Activated CD8-positive, alpha-beta memory T cell treated with anti-CD3 and anti-CD28 coated beads, Interleukin-2, amount 50 U/mL, for 24 hours (primary cell): ENCODE measurements around the gene SNRPB.

Experiments
- DNase-seq: peaks from one replicate; pipeline ENCODE4 v3.0.0-alpha.2; 2020; ENCODE audit errors: extremely low read depth

Gene SNRPB

DNA sequence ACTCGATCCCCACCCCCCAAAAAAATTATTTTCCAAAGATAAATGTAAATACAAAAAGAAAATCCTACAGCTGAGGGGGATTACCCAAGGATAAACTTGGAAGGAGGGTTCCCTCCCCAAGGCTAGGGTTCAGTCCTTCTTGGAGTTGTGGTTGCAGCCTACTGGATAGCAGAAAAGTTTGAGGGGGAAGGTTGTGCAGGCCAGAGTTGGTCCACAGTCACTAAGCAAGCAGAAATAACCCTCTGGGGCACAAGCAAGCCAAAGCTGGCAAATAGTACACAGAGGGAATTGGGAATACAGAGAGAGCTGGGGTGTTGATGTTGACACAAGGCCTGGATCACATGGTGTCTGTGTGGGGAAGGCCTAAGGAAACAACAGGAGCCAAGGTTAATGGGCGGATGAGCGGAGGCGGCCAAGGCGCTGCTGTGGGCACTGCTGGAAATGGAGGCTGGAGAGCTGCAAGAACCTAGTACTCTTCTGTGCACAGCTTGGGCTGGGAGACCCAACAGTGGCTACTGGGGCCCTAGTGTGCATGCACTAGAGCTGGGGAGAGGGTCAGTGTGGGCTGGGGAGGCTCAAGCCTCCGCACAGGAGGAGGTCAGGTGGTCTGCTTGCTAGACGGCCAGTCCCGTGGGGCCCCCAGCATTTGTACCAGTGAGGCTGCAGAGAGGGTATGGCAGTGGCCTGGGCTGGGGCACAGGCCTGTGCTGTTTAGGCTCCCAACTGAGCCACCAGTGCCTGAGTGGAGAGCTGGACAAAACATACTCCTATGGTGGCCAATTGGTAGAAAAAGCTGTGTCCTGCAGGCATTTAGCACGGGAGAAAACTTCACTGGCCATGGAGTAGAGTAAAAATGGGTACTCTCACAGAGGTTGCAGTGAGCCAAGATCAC is 5.5 kb upstream of the SNRPB start:
- no peak for DNase-seq

DNA sequence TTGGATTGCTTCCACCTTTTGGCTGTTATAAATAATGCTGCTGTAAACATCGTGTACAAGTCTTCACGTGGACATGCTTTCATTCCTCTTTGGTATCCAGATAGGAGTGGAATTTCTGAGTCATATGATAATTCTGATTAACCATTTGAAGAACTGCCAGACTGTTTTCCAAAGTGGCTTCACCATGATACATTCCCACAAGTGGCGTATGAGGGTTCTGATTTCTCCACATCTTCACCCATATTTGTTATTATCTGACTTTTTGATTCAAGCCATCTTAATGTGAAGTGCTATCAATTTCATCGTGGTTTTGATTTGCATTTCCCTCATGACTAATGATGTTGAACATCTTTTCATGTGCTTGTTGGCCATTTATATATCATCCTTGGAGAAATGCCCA is 2.9 kb upstream of the SNRPB start:
- DNase-seq, result no peak

DNA sequence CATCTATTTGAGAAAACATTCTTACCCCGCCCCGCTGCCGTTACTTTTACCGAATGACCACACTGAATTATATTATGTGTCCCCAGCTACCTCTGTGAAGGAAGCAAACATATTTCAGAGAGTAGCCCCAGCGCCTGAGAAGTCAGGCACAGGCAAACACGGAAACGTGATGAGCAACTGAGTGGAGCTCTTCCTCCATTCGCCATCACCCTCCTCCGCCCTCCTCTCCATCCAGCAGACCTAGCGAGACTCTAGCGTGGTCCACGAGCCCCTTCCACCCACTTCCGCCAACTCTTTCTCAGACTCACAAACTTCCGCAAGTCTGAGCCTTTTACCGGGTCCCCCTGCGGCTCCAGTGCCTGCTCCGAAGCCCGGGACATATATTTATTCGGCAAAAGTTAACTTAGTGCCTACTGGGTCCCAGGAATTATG is 582 bp downstream of the SNRPB start:
- DNase-seq, result no peak

DNA sequence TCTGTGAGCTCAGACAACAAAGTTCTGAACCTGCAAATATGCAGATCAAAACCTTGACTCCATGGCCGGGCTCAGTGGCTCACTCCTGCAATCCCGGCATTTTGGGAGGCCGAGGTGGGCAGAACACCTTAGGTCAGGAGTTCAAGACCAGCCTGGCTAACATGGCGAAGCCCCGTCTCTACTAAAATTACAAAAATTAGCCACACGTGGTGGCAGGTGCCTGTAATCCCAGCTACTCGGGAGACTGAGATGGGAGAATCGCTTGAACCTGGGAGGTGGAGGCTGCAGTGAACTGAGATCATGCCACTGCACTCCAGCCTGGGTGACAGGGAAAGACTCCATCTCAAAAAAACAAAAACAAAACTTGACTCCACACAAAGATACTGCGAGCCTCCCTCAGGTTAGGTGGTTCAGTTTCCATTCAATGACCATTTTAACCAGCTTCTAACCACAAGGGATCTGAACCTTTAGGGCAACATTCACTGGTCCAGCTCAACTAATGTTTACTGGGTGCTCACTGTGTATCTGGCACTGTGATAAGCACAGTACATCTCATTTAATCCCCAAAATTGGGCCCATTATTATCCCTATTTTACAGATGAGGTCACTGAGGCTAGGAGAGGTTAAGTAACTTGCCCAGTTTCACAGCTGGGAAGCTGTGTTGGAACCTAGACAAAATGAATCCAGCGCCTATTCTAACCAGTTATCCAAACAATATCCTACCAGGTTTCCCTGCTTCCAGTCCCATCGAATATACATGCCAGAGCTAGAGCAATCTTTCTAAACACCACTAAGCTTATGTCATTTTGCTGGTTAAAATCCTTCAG is 1.8 kb downstream of the SNRPB start:
- no peak for DNase-seq

DNA sequence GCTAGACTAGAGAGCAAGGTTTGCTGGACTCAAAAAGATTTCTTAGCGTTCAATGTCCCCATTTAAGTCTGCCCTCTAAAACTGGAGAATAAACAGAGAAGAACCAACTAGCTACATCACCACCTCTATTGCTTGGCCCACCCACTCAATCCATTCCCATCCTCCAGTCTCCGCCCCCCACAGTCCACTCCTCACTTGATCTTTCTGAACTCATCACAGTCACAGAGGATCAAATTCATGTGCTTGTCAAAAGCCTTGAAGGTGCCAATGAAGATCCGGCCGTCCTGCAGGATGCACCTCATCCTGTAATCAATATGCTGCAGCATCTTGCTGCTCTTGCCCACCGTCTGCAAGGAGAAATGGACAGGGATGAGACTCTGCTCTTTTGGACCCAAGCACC is 3.2 kb downstream of the SNRPB start:
- no peak for DNase-seq

DNA sequence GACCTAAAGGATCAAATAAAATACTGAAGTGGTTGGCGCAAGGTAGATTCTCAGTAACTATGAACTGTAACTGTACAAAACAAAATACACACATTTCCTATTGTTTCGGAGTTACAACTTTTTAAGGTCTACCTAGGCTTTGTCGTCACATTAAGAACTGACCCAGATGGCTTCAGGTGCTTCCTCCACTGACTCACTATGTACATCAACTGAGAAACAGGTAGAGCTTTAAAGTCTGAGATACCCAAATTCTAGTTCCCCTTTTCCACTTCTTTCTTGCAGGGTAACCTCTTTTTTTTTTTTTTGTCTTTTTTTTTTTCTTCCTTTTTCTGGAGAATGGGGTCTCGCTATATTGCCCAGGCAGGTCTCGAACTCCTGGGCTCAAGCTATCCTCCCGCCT is 5.5 kb downstream of the SNRPB start:
- DNase-seq, result no peak

DNA sequence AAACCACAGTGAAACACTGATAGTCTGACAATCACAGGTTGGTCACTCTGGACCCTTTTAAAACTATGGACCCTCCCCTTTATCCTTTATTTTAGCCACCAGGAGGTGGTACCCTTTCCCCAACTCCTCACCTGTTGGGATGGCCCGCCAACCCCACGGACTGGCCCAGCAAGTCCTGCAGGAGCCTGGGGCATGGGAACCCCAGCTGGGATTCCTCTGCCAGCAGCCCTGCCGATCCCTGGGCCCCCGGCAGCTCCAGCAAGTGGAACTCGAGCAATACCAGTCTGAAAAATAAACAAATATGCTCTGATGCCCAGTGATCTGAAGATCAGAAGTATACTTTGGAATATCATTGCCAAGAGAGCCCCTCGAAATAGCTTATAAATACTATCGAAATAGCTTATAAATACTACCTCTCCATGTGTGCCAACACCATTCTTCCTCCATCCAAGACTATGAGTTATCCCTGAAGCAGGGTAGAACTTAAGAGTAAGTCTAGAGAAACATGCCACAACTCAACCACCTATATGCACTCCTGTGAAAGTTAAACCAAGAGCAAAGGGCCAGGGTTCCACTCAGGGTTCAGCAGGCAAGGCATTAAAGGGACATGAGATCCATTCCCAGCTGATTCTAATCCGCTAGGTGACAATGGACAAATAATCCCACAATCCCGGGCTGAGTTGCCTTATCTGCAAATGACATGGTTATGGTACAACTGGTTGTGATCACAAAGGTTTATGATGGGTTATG is 6.8 kb downstream of the SNRPB start:
- DNase-seq, result no peak

DNA sequence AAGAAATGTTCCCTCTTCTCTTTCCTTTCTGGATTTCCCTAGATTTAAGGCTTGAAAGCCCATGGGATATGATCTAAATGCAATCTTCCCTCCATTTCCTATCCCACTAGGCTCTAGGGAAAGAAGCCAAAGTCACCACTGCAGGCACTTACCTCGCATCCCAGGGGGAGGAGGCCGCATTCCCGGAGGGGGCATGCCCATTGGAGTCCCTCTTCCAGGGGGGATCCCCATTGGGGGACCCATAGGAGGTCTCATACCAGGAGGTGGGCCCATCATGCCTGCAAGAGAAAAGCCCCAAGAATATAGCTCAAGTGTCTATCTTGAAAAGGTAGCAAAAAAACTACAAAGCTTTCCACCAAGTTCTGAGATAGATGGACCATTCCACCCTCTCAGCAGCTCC is 8.1 kb downstream of the SNRPB start:
- no peak for DNase-seq

DNA sequence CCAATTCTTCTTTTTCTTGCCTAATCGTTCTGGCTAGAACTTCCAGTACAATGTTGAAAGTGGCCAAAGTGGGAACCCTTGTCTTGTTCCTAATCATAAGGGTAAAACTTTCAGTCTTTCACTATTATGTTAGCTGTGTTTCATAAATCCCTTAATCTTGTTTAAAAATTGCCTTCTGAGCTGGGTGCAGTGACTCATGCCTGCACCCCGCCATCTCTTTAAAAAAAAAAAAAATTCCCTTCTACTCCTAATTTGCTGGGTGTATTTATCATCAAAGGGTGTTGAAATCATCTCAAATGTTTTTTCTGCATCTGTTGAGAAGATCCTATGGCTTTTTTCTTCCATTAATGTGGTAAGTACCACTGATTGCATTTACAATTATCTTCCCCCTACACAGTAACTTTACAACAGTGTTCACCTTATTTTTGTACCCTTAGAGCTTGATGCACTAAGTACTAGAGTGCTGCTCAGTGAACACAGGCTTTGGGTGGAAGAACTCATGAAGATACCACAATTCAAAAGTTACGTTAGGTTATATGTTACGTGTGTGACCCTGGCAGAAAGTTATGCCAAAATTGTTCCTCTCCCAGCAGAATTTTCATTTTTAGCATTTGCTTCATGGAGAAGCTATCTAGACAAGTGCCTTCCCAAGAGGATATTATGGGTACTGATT is 9.7 kb downstream of the SNRPB start:
- no peak for DNase-seq

DNA sequence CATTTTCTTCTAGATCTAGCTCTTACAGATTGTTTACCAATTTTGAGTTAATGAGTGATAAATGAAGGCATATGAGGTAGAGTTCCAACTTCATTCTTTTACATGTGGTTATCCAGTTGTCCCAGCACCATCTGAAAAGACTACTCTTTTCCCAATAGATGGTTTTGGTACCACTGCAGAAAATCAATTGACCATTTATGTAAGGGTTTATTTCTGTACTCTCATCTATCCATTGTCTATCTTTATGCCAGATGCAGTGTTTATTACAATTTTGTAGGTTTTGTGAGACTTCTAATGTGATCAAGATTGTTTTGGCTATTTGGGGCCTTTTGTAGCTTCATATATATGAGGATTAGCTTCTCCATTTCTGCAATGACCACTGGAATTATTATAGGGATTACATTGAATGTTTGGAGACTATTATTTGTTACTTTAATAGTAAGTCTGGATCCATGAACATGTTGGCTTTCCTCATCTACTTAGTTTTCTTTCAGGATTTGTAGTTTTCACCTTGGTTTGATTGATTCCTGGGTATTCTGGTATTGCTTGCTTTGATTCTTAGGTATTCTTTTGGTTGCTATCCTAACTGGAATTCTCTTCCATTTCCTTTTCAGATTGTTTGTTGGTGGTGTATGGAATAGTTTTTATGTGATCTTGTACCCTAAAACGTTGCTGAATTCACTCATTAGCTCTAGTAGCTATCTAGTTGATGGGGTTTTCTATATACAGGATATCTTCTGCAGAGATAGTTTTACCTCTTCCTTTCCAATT is 10.4 kb downstream of the SNRPB start:
- no peak for DNase-seq

DNA sequence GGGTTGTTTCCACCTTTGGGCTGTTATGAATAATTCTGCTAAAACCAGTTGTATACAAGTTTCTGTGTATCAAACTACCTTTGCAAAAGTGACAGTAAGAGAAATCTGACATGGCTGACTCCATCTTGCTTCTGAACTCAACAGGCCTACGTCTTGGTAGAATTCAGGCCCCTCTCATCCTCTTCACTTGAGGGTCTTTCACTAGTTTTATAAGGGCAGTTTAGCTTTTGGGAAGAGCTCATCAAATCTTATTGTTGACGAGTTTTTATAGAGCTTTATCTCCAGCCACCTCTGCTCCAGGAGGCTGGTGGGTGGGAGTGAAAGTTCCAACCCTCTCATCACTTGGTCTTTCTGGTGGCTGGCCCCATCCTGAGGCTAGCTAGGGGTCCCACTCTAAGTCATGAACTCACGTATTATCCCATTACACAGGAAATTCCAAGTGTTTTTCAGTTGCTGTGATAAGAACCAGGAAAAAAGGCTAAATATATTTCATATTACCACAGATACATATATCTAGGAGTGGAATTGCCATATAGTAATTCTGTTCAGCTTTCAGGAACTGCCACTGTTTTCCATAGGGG is 11.6 kb downstream of the SNRPB start:
- DNase-seq, result no peak

DNA sequence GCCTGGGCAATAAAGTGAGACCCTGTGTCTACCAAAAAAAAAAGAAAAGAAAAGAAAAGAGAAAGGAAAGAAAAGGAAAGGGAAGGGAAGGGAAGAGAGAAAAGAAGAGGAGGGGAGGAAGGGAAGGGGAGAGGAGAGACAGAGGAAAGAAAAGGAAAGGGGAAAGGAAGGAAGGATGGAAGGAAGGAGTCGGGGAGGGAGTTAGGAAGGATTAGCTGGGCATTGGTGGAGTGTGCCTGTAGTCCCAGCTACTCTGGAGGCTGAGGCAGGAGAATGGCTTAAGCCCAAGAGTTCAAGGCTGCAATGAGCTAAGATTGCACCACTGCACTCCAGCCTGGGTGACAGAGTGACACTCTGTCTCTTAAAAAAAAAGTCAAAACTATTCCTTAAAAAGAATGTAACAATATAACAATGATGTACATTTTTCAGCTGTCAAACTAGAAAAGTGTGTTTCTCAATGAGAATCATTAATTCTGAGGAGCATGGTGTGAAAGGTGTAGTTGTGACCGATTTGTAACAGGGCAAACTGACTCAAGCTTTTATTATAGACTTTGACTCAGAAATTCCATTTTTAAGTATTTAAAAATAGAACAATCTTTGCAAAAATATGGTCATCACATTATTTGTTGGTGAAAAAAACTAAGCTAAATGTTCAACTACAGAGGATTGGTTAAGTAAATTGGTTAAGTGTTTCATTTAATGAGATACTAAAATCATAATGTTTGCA is 14.7 kb downstream of the SNRPB start:
- no peak for DNase-seq

DNA sequence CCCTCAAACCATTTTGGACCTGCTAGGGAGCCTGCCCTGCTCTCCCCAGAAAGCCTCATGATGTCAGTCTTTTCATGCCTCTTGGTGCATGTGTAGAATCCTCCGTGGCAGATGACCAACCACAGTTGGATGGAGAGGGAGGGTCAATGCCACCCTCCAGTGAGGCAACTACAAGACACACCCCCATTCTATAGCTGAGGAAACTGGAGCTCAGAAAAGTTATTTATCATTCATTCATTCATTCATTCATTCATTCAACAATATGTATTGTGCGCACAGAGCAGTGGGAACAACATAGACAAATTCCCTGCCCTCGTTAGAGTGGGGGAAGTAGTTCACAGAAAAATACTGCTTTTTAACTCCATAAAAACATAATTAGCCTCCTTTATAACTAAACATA is 16.8 kb downstream of the SNRPB start:
- DNase-seq, result no peak

DNA sequence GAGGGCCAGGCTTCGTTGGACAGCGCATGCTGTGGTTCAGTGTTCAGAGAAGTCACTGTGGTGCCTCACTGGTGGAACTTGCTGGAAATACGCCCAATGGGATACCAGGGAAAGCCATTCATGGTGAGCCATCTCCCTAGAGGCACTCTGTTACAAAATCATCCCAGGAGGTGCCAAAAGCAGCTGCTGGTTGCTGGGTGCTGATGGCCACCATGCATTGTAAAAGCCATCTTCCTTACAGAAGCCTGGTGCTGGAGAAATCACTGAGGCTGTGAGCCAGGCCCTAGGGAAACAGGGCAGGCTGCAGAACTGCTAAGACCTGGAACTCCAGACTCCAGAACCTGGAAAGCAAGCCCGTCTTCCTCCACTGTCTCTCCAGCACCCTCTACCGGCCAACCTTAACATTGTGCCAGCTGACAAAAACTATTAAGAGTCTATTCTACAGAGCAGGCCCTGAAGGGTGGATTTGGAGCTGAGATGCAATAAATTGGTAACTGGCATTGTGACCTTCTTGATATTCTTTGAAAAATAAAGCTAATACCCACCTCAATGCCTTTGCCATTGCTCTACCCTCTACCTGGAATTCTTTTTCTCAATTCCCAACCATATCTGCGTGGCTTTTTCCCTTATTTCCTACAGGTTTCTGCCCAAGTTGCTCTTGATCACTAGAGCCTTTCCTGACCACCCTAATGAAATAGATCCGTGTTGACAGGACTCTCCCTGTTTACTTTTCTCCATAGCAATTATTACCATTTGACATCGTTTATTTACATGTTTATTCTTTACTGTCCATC is 18.5 kb downstream of the SNRPB start:
- DNase-seq, result no peak

DNA sequence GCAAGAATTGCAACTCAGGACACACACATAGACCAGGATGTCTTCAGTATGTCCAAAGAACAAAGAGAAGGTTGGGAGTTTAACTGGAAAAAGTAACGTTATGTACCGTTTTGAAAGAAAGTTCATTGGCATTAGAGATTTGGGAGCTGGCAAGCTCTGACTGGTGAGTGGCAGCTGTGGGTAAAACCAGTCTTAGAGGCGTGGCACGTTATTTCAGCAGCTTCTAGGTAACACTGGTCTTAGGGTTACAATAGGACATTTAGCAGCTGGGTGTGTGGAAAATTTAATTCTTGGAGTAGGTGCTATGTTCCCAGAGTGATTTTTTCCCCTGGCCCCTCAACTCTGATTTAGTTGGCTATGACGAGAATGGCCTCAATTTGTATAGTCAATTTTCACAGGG is 19.2 kb downstream of the SNRPB start:
- no peak for DNase-seq

DNA sequence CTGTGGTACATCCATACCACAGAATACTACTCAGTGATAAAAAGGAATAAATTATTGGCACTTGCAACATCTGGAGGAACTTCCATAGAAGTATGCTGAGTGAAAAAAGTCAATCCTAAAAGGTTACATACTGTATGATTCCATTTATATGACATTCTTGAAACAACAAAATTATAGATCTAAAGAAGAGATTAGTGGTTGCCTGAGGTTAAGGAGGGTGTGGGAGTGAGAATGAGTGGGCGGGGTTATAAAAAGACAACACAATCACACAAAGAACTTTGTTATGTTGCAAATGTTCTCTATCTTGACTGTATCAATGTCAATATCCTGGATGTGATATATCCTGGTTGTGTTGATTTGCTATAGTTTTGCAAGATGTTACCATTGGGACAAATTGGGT is 21.2 kb downstream of the SNRPB start:
- no peak for DNase-seq

DNA sequence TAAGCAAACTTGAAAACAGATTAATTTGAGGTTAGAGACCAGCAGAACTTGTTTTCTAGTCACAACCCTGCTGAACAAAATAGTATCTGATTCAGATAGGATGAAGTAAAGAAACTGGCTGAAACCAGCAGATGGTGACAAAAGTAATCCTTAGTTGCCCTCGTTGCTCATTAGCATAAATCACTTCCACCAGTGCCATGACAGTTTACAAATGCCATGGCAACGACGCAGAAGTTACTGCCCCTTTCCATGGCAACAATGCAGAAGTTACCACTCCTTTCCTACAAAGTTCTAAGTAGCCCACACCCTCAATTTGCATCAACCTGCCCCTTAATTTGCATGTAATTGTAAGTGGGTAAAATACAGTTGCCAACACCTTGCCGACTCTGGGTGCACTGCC is 23.7 kb downstream of the SNRPB start:
- DNase-seq, result no peak

DNA sequence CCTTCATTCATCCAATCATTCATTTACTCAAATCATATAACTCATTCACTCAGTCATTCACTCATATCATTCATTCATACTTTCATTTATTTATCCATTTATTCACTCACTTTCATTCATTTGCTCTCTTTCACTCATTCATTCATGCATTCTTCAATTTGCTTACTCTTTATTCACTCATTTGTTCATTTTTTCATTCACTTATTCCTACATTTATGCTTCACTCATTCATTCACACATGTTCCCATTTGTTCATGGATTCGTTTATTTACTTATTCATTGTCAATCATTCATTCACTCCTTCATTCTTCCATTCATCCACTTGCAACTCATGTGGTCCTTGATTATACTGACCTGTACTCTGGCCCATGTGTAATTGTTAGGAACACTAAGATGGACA is 39.4 kb downstream of the SNRPB start:
- no peak for DNase-seq

DNA sequence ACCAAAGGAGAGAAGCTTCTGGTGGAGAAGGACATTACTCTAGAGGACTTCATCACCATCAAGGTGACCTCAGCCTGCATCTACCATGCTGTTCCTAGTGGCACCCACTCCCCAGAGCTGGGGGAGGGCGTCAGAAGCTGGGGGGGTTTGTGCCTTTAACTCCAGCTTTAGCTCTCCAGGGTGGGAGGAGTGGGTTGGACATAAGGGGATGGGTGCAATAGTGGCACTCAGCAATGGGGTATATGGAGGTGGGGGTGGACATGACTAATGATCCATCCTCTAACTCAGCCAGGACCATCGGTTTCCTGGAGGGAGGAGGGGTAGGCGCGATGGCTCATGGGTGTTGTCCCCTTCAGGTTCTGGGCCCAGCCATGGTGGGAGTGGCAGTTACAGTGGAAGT is 40.1 kb downstream of the SNRPB start:
- DNase-seq, result no peak
